Measurements from ENCODE around the gene LSM4. TPM values are rescaled to one million over a fixed set of nuclear protein-coding genes. Genes with fewer than 3 reads are reported as not detected.
"Not testable (repeated sequence)": the region's sequence is repeated elsewhere in the genome, so short reads cannot be mapped to it uniquely, and the experiment has no call there.

Gene LSM4
- total RNA-seq, 4 donors from 2014 or later, result 94.3 to 218 (median 175) TPM

- H3K4me3 ChIP-seq, result peak overlapping the region in 2 of 4 donors; percentile 18 to 34
- H3K9me3 ChIP-seq, result no peaks in the 10 kb centered on the region
- WGBS, 2 donors (ENCODE audit: low coverage in 1 of 2), result 0 to 3% methylated on average over 4 to 9 of the region's 9 CpGs
- H3K27ac ChIP-seq, result peak overlapping the region; percentile 74 to 86 (median 80)
- peaks cover 15 to 30% (median 18%) of the 10 kb centered on the region in 4 donors for H3K4me1 ChIP-seq
- DNase-seq, result peak; percentile 94
- no peaks in the 10 kb centered on the region for H3K36me3 ChIP-seq
- TF ChIP-seq EP300 (IDR thresholded peaks at IDR 0.05; ENCODE audit: low read depth) (no peak), POLR2A (IDR thresholded peaks at IDR 0.05) (no peak), POLR2AphosphoS5 (IDR thresholded peaks at IDR 0.05) (peak; percentile 20 to 89 (median 70))
- TF ChIP-seq, protein P1, sequence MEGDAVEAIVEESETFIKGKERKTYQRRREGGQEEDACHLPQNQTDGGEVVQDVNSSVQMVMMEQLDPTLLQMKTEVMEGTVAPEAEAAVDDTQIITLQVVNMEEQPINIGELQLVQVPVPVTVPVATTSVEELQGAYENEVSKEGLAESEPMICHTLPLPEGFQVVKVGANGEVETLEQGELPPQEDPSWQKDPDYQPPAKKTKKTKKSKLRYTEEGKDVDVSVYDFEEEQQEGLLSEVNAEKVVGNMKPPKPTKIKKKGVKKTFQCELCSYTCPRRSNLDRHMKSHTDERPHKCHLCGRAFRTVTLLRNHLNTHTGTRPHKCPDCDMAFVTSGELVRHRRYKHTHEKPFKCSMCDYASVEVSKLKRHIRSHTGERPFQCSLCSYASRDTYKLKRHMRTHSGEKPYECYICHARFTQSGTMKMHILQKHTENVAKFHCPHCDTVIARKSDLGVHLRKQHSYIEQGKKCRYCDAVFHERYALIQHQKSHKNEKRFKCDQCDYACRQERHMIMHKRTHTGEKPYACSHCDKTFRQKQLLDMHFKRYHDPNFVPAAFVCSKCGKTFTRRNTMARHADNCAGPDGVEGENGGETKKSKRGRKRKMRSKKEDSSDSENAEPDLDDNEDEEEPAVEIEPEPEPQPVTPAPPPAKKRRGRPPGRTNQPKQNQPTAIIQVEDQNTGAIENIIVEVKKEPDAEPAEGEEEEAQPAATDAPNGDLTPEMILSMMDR (IDR thresholded peaks at IDR 0.05), result peak; percentile 86 to 100 (median 93)
- no peaks in the 10 kb centered on the region for H3K27me3 ChIP-seq
- intact Hi-C loops (cut with DNase I; ENCODE audit: low total_unique reads) (loop anchor here (5.0 kb wide), 1 partner anchor 51 kb away; no protein-coding TSS in a partner anchor), in situ Hi-C loops (cut with MboI; ENCODE audit: low pct_ligation_motif_present in 1 of 4, low pct_unique_long_range_greater_than_20kb in 1 of 4, low sequenced_read_pairs in 3 of 4) (loop anchor here in 2 of 4 donors (10.0 to 25.0 kb wide), 2 partner anchors 54 to 116 kb away; partner anchors contain the start of genes IQCN (in 2 of the 2) and RAB3A (in 1 of the 2))
These were observed 5.6 kb upstream of the LSM4 start for GRCh38 chr19:18328340-18329034.

- WGBS, 2 donors (ENCODE audit: low coverage in 1 of 2), result 89% methylated on average over 5 of the region's 5 CpGs; no CpG with 5 or more reads in 1 of the 2 donors
- no peak for DNase-seq
- H3K4me1 ChIP-seq, result peaks cover 25 to 41% (median 29%) of the 10 kb centered on the region in 4 donors
- no peak for TF ChIP-seq POLR2A (IDR thresholded peaks at IDR 0.05)
- no peak for TF ChIP-seq EP300 (IDR thresholded peaks at IDR 0.05; ENCODE audit: low read depth)
- TF ChIP-seq POLR2AphosphoS5 (IDR thresholded peaks at IDR 0.05), result no peak
- TF ChIP-seq, protein P1 (IDR thresholded peaks at IDR 0.05), result no peak
- no peaks in the 10 kb centered on the region for H3K9me3 ChIP-seq
- H3K27ac ChIP-seq, result no peak overlapping the region
- intact Hi-C loops (cut with DNase I; ENCODE audit: low total_unique reads) (loop anchor here (5.0 kb wide), 1 partner anchor 49 kb away; no protein-coding TSS in a partner anchor), in situ Hi-C loops (cut with MboI; ENCODE audit: low pct_ligation_motif_present in 1 of 4, low pct_unique_long_range_greater_than_20kb in 1 of 4, low sequenced_read_pairs in 3 of 4) (loop anchor here in 2 of 4 donors (10.0 to 25.0 kb wide), 2 partner anchors 52 to 114 kb away; partner anchors contain the start of genes IQCN (in 2 of the 2) and RAB3A (in 1 of the 2))
- H3K36me3 ChIP-seq, result no peaks in the 10 kb centered on the region
- H3K4me3 ChIP-seq, result no peak overlapping the region
- no peaks in the 10 kb centered on the region for H3K27me3 ChIP-seq
These were observed 3.9 kb upstream of the LSM4 start for GRCh38 chr19:18326772-18327171.

DNA sequence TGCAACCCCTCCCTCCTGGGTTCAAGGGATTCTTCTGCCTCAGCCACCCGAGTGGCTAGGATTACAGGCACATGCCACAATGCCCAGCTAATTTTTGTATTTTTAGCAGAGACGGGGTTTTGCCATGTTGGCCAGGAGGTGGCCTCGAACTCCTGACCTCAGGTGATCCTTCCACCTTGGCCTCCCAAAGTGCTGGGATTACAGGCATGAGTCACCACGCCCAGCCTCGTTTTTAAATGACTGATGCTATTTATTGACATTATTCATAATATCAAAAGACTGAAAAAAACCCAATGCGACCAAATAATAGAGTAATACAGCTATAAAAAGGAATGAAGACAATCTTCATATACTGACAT is 1.5 kb upstream of the LSM4 start:
- in situ Hi-C loops (cut with MboI; ENCODE audit: low pct_ligation_motif_present in 1 of 4, low pct_unique_long_range_greater_than_20kb in 1 of 4, low sequenced_read_pairs in 3 of 4), result loop anchor here (5.0 to 10.0 kb wide), 2 partner anchors 47 to 50 kb away; partner anchors contain the start of gene IQCN (in 2 of the 4)
- H3K27ac ChIP-seq, result peak overlapping the region; percentile 95 to 98 (median 97)
- WGBS, 2 donors (ENCODE audit: low coverage in 1 of 2), result 48 to 80% methylated on average over 2 to 6 of the region's 6 CpGs
- H3K4me3 ChIP-seq; H3K36me3 ChIP-seq; intact Hi-C loops (cut with DNase I; ENCODE audit: low total_unique reads); H3K9me3 ChIP-seq; DNase-seq; H3K27me3 ChIP-seq: not testable (repeated sequence)
- peaks cover 36 to 58% (median 48%) of the 10 kb centered on the region in 4 donors for H3K4me1 ChIP-seq

- no peaks in the 10 kb centered on the region for H3K27me3 ChIP-seq
- 0% methylated on average over 3 to 7 of the region's 7 CpGs for WGBS, 2 donors (ENCODE audit: low coverage in 1 of 2)
- DNase-seq, result peak; percentile 84
- H3K4me3 ChIP-seq, result peak overlapping the region; percentile 55 to 78 (median 68)
- intact Hi-C loops (cut with DNase I; ENCODE audit: low total_unique reads), result no loop called here
- no peaks in the 10 kb centered on the region for H3K9me3 ChIP-seq
- H3K27ac ChIP-seq, result peak overlapping the region; percentile 95 to 98 (median 97)
- TF ChIP-seq POLR2A (IDR thresholded peaks at IDR 0.05) (no peak), POLR2AphosphoS5 (IDR thresholded peaks at IDR 0.05) (peak in 2 of 3 donors; percentile 45 to 66), EP300 (IDR thresholded peaks at IDR 0.05; ENCODE audit: low read depth) (no peak)
- TF ChIP-seq, protein P1 (IDR thresholded peaks at IDR 0.05), result peak in 2 of 5 experiments; percentile 13 to 17
- in situ Hi-C loops (cut with MboI; ENCODE audit: low pct_ligation_motif_present in 1 of 4, low pct_unique_long_range_greater_than_20kb in 1 of 4, low sequenced_read_pairs in 3 of 4), result loop anchor here (5.0 to 10.0 kb wide), 2 partner anchors 45 to 48 kb away; partner anchors contain the start of gene IQCN (in 2 of the 4)
- peaks cover 43 to 65% (median 56%) of the 10 kb centered on the region in 4 donors for H3K4me1 ChIP-seq
- no peaks in the 10 kb centered on the region for H3K36me3 ChIP-seq
These were observed 538 bp downstream of the LSM4 start for GRCh38 chr19:18322318-18322758.
